NCI-H1694 treated with DMSO at 0.1 percent for 48 hours (cell line): ENCODE results near the gene DLG2.
"Not testable (repeated sequence)": the region's sequence is repeated elsewhere in the genome, so short reads cannot be mapped to it uniquely, and the experiment has no call there.

ENCODE experiments used
- DNase-seq: peaks from one replicate; lab custom pipeline; 2025; lab: John Stamatoyannopoulos, UW

DLG2 gene

GRCh38 chr11:84901991-84902390, 725.2 kb downstream of the DLG2 start:
- DNase-seq = no peak

- no peak for DNase-seq
Measured at GRCh38 chr11:84899740-84900139, 727.4 kb downstream of the DLG2 start.

- DNase-seq = no peak
Measured at GRCh38 chr11:84899134-84899533, 728.0 kb downstream of the DLG2 start.

GRCh38 chr11:84894666-84895065, 732.5 kb downstream of the DLG2 start:
- no peak for DNase-seq

- no peak for DNase-seq
Measured at GRCh38 chr11:84890676-84891075, 736.5 kb downstream of the DLG2 start.

GRCh38 chr11:84889556-84889955, 737.6 kb downstream of the DLG2 start:
- DNase-seq = no peak

- no peak for DNase-seq
Measured at GRCh38 chr11:84887055-84887629, 740.0 kb downstream of the DLG2 start.

GRCh38 chr11:84886344-84886743, 740.8 kb downstream of the DLG2 start:
- no peak for DNase-seq

GRCh38 chr11:84884836-84885235, 742.3 kb downstream of the DLG2 start:
- DNase-seq = no peak

GRCh38 chr11:84882056-84882455, 745.1 kb downstream of the DLG2 start:
- DNase-seq = no peak

- DNase-seq = no peak
Measured at GRCh38 chr11:84871116-84871515, 756.0 kb downstream of the DLG2 start.

GRCh38 chr11:84870486-84870885, 756.7 kb downstream of the DLG2 start:
- no peak for DNase-seq

GRCh38 chr11:84866922-84867321, 760.2 kb downstream of the DLG2 start:
- DNase-seq = no peak

- no peak for DNase-seq
Measured at GRCh38 chr11:84865791-84866535, 761.2 kb downstream of the DLG2 start.

GRCh38 chr11:84865257-84865656, 761.9 kb downstream of the DLG2 start:
- no peak for DNase-seq

- no peak for DNase-seq
Measured at GRCh38 chr11:84857746-84858145, 769.4 kb downstream of the DLG2 start.

- DNase-seq = no peak
Measured at GRCh38 chr11:84855508-84856245, 771.5 kb downstream of the DLG2 start.

- DNase-seq = no peak
Measured at GRCh38 chr11:84854498-84854880, 772.7 kb downstream of the DLG2 start.

GRCh38 chr11:84853841-84854497, 773.2 kb downstream of the DLG2 start:
- no peak for DNase-seq

GRCh38 chr11:84847842-84848241, 779.3 kb downstream of the DLG2 start:
- no peak for DNase-seq

- not testable (repeated sequence) for DNase-seq
Measured at GRCh38 chr11:84840201-84840600, 786.9 kb downstream of the DLG2 start.

- no peak for DNase-seq
Measured at GRCh38 chr11:84837402-84838069, 789.6 kb downstream of the DLG2 start.
